HG02798 (cell line): ENCODE measurements around the gene ZNF484.
A peak's percentile ranks its signal among the peaks of the same experiment; 100 is the strongest.
"Not testable (repeated sequence)": the region's sequence is repeated elsewhere in the genome, so short reads cannot be mapped to it uniquely, and the experiment has no call there.

Source experiments
- ATAC-seq: cut with Tn5 transposase; IDR thresholded peaks from one replicate; pipeline ENCODE4 v1.9.1; 2021; ENCODE audit warnings: mild to moderate bottlenecking; ENCODE audit not compliant: unreplicated experiment, poor library complexity

ZNF484 gene

GRCh38 chr9:92866600-92866999, 11.2 kb downstream of the ZNF484 start:
- not testable (repeated sequence) for ATAC-seq

- no peak for ATAC-seq
Observed at GRCh38 chr9:92864152-92864551, 13.7 kb downstream of the ZNF484 start.

- no peak for ATAC-seq
Observed at GRCh38 chr9:92860867-92861266, 17.0 kb downstream of the ZNF484 start.

GRCh38 chr9:92857236-92857635, 20.6 kb downstream of the ZNF484 start:
- ATAC-seq: no peak

GRCh38 chr9:92853716-92854115, 24.1 kb downstream of the ZNF484 start:
- no peak for ATAC-seq

GRCh38 chr9:92850898-92851297, 26.9 kb downstream of the ZNF484 start:
- ATAC-seq: no peak

GRCh38 chr9:92848740-92849139, 29.1 kb downstream of the ZNF484 start:
- not testable (repeated sequence) for ATAC-seq

- no peak for ATAC-seq
Observed at GRCh38 chr9:92846662-92847145, 31.1 kb downstream of the ZNF484 start.

GRCh38 chr9:92838411-92838810, 39.4 kb downstream of the ZNF484 start:
- ATAC-seq: not testable (repeated sequence)

- ATAC-seq: no peak
Observed at GRCh38 chr9:92837191-92837590, 40.6 kb downstream of the ZNF484 start.

- ATAC-seq: no peak
Observed at GRCh38 chr9:92829420-92829819, 48.4 kb downstream of the ZNF484 start.

- ATAC-seq: not testable (repeated sequence)
Observed at GRCh38 chr9:92825065-92825464, 52.8 kb downstream of the ZNF484 start.

GRCh38 chr9:92820964-92821363, 56.9 kb downstream of the ZNF484 start:
- no peak for ATAC-seq

GRCh38 chr9:92819898-92820297, 57.9 kb downstream of the ZNF484 start:
- ATAC-seq: not testable (repeated sequence)

- ATAC-seq: not testable (repeated sequence)
Observed at GRCh38 chr9:92809629-92810326, 68.1 kb downstream of the ZNF484 start.

GRCh38 chr9:92808726-92809451, 68.9 kb downstream of the ZNF484 start:
- ATAC-seq: peak; percentile 47

- ATAC-seq: no peak
Observed at GRCh38 chr9:92807757-92808725, 69.8 kb downstream of the ZNF484 start.

- ATAC-seq: no peak
Observed at GRCh38 chr9:92807031-92807756, 70.6 kb downstream of the ZNF484 start.

- no peak for ATAC-seq
Observed at GRCh38 chr9:92804727-92805126, 73.1 kb downstream of the ZNF484 start.

- ATAC-seq: no peak
Observed at GRCh38 chr9:92798358-92798757, 79.5 kb downstream of the ZNF484 start.
